ENCODE measurements around the gene FARS2. TPM values are rescaled to one million over a fixed set of nuclear protein-coding genes. Genes with fewer than 3 reads are reported as not detected.

The FARS2 gene
- total RNA-seq, 1 experiment from 2014 or later = 15.0 TPM

DNA sequence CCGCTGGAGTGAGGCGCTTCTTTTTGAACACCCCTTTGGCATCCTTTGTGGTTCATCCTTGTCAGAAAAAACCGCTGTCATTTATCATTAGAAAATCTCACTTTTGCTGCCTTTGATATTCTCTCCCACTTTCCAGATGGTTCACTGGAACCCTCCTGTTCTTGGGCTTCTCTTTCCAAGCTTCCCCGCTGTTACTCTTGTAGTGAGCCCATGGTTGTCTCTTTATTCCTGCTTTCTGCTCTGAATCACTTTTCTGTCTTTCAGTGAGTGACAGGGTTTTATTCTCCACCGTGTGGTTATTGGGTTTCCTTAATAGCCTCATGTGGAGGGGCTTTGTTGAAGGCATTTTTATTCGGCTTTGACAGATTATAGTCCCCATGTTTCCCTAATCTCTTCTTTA is 117.0 kb downstream of the FARS2 start:
- ChIA-PET POLR2A (no interaction called here), CTCF (interaction anchor here (1.7 to 2.7 kb wide), 3 partner anchors 10 to 234 kb away, joined by 4 to 54 read pairs (median 25); no protein-coding TSS in a partner anchor)
- ATAC-seq (peak; percentile 53; the same call in 1 of the 2 replicates), DNase-seq (ENCODE audit: low spot score) (no peak)
- TF ChIP-seq, protein P1, sequence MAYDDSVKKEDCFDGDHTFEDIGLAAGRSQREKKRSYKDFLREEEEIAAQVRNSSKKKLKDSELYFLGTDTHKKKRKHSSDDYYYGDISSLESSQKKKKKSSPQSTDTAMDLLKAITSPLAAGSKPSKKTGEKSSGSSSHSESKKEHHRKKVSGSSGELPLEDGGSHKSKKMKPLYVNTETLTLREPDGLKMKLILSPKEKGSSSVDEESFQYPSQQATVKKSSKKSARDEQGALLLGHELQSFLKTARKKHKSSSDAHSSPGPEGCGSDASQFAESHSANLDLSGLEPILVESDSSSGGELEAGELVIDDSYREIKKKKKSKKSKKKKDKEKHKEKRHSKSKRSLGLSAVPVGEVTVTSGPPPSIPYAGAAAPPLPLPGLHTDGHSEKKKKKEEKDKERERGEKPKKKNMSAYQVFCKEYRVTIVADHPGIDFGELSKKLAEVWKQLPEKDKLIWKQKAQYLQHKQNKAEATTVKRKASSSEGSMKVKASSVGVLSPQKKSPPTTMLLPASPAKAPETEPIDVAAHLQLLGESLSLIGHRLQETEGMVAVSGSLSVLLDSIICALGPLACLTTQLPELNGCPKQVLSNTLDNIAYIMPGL (CRISPR knock-in tag; IDR thresholded peaks at IDR 0.05) = no peak
- TF ChIP-seq, protein P2, sequence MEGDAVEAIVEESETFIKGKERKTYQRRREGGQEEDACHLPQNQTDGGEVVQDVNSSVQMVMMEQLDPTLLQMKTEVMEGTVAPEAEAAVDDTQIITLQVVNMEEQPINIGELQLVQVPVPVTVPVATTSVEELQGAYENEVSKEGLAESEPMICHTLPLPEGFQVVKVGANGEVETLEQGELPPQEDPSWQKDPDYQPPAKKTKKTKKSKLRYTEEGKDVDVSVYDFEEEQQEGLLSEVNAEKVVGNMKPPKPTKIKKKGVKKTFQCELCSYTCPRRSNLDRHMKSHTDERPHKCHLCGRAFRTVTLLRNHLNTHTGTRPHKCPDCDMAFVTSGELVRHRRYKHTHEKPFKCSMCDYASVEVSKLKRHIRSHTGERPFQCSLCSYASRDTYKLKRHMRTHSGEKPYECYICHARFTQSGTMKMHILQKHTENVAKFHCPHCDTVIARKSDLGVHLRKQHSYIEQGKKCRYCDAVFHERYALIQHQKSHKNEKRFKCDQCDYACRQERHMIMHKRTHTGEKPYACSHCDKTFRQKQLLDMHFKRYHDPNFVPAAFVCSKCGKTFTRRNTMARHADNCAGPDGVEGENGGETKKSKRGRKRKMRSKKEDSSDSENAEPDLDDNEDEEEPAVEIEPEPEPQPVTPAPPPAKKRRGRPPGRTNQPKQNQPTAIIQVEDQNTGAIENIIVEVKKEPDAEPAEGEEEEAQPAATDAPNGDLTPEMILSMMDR (IDR thresholded peaks at IDR 0.05) = no peak
- TF ChIP-seq, protein P3, sequence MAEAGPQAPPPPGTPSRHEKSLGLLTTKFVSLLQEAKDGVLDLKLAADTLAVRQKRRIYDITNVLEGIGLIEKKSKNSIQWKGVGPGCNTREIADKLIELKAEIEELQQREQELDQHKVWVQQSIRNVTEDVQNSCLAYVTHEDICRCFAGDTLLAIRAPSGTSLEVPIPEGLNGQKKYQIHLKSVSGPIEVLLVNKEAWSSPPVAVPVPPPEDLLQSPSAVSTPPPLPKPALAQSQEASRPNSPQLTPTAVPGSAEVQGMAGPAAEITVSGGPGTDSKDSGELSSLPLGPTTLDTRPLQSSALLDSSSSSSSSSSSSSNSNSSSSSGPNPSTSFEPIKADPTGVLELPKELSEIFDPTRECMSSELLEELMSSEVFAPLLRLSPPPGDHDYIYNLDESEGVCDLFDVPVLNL (CRISPR knock-in tag; IDR thresholded peaks at IDR 0.05; ENCODE audit: borderline replicate concordance, low read depth) = no peak
- TF ChIP-seq EMX1 (CRISPR knock-in tag; IDR thresholded peaks at IDR 0.05) (no peak), RORB (CRISPR knock-in tag; IDR thresholded peaks at IDR 0.05) (no peak), CREB1 (CRISPR knock-in tag; IDR thresholded peaks at IDR 0.05) (no peak), MYBL2 (CRISPR knock-in tag; IDR thresholded peaks at IDR 0.05) (no peak), ZNF138 (CRISPR knock-in tag; conservative IDR thresholded peaks at IDR 0.05) (no peak), MXD4 (CRISPR knock-in tag; IDR thresholded peaks at IDR 0.05; ENCODE audit: borderline replicate concordance) (no peak), NFATC4 (CRISPR knock-in tag; IDR thresholded peaks at IDR 0.05) (no peak), ZNF671 (CRISPR knock-in tag; IDR thresholded peaks at IDR 0.05) (no peak)
- TF ChIP-seq, protein P4, sequence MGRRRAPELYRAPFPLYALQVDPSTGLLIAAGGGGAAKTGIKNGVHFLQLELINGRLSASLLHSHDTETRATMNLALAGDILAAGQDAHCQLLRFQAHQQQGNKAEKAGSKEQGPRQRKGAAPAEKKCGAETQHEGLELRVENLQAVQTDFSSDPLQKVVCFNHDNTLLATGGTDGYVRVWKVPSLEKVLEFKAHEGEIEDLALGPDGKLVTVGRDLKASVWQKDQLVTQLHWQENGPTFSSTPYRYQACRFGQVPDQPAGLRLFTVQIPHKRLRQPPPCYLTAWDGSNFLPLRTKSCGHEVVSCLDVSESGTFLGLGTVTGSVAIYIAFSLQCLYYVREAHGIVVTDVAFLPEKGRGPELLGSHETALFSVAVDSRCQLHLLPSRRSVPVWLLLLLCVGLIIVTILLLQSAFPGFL (CRISPR knock-in tag; IDR thresholded peaks at IDR 0.05; ENCODE audit: borderline replicate concordance) = no peak
- TF ChIP-seq, protein P5, sequence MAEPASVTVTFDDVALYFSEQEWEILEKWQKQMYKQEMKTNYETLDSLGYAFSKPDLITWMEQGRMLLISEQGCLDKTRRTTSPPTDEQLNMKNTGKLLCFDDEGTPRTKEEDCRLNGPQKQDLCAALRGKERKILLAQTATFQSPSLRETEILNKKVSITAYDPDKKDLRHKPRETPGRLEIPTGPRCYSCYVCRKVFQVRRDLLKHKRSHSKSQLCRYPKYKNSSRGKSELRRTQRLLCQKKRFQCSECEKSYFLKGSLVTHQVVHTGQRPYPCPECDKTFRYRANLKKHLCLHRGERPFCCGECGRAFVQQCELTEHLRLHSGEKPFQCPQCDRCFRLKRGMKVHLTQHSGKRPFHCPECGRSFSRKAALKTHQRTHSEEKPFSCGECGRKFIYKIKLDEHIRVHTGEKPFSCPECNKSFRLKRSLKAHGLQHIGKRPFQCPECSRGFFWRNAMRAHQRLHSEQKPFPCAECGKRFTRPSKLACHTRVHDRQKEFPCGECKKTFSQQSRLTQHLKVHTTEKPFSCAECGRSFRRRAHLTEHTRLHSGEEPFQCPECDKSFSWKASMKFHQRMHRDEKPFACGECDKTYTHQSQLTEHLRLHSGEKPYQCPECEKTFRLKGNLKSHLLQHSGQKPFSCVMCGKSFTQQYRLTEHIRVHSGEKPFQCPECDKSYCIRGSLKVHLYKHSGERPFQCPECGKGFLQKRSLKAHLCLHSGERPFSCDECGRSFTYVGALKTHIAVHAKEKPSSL (CRISPR knock-in tag; conservative IDR thresholded peaks at IDR 0.05) = no peak
- Mint-ChIP-seq H3K4me1 (peaks cover 8% of the 10 kb centered on the region), H3K27ac (no peak overlapping the region), H3K4me3 (no peak overlapping the region), H3K27me3 (ENCODE audit: low read depth) (no peaks in the 10 kb centered on the region), H3K9me3 (no peaks in the 10 kb centered on the region), H3K36me3 (no peaks in the 10 kb centered on the region)

DNA sequence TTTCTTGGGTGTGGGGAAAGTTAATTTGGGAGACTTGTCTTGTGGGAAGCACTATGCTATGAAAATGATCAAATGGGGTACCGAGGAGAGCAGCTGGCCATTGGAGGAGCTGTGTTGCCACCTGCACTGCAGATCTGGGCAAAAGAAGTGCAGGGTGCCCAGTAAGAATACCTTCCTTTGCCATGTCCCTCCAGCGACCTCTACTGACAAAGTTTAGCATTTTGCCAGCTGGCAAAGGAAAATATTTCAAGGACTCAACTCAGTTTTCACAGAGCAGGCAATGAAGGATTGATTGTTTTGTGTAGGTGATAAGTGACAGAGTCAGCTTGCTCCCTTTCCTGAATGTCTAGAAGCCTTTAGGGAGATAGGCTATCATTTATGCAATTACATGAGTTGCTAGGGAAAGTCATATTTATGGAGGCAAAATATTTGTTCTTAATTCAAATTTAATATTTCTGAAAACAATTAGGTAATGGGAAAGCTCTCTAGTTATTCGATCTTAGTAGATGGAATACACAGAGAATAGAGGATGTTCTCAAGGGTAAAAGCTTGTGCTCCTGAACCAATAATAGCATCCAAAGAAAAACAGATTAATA is 118.4 kb downstream of the FARS2 start:
- Mint-ChIP-seq H3K36me3 (no peaks in the 10 kb centered on the region), H3K4me3 (no peak overlapping the region), H3K27ac (no peak overlapping the region), H3K27me3 (ENCODE audit: low read depth) (no peaks in the 10 kb centered on the region), H3K4me1 (peaks cover 8% of the 10 kb centered on the region), H3K9me3 (no peaks in the 10 kb centered on the region)
- ChIA-PET POLR2A (no interaction called here), CTCF (interaction anchor here (0.6 to 2.7 kb wide), 34 partner anchors 9 to 355 kb away, joined by 3 to 54 read pairs (median 4); partner anchors contain the start of gene PPP1R3G)
- ATAC-seq = peak; percentile 84
- TF ChIP-seq, protein P2 (IDR thresholded peaks at IDR 0.05) = peak; percentile 58; the same call in 1 of the 2 replicates
- TF ChIP-seq IRF2 (CRISPR knock-in tag; IDR thresholded peaks at IDR 0.05; ENCODE audit: borderline replicate concordance, low read depth) (no peak), KAT7 (CRISPR knock-in tag; IDR thresholded peaks at IDR 0.05; ENCODE audit: borderline replicate concordance) (no peak), ZNF671 (CRISPR knock-in tag; IDR thresholded peaks at IDR 0.05) (no peak), SMAD4 (CRISPR knock-in tag; IDR thresholded peaks at IDR 0.05) (no peak)
- peak; percentile 61 for DNase-seq (ENCODE audit: low spot score)

Data from WTC11 (cell line).